HG03521 (cell line): Measurements from ENCODE around the gene MED31.
"Not testable (repeated sequence)": the region's sequence is repeated elsewhere in the genome, so short reads cannot be mapped to it uniquely, and the experiment has no call there.

Experiments used
- ATAC-seq: cut with Tn5 transposase; IDR thresholded peaks from one replicate; pipeline ENCODE4 v1.9.1; 2021; ENCODE audit warnings: mild to moderate bottlenecking, moderate library complexity; ENCODE audit not compliant: unreplicated experiment

The MED31 gene

DNA sequence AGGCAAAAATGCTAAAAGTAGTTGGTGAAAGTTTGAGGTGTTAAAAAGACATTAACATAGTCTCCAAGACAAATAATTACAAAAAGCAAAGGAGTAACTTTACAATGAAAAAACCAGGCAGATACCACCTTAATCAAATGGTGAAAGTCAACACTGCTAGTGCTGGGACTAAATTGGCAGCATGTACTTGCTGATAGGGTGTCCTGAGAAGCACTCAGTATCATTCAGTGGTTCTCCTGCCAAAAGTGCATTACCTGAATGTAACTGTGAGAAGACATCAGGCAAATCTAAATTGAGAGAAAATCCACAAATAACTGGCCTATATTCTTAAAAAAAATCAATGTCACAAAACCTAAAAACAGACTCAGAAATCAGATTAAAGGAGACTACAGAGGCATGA is 18.9 kb downstream of the MED31 start:
- no peak for ATAC-seq

DNA sequence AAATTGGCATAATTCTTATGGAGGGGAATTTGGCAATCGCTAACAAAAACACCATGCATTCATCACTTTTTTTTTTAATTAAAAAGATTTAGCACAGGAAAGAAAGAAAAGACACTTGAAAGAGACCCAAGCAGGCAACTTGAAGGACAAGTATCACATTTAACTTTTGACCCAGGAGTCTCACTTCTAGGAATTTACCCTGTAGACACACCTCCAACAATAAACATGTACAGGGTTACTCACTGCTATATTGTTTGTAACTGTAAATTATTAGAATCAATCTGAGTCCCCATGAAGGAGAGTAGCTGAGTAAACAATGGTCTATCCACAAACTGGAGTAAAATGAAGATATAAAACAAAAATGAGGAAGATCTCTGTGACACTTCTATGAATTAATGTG is 21.0 kb downstream of the MED31 start:
- no peak for ATAC-seq

DNA sequence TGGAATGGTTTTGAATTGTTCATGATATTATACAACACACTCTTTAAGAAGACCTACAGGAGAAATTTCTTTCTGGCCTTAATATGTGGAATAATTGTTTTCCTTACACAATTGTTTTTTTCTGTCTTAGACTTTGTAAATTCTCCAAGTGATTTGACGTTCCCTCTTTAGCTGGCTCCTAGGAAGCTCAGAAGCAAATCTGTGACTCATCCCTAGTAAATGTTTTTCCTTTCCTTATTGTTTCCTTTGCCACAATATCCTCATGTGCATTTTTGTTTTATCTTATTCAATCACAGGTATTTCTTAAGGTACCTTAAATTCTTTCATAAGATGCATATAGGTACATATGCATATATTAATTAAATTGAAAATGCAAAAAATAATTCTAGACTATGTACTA is 24.4 kb downstream of the MED31 start:
- no peak for ATAC-seq

GRCh38 chr17:6626616-6627015 is 24.8 kb downstream of the MED31 start:
- no peak for ATAC-seq

- no peak for ATAC-seq
Measured at GRCh38 chr17:6623941-6624340, 27.5 kb downstream of the MED31 start.

- no peak for ATAC-seq
Measured at GRCh38 chr17:6611231-6611630, 40.2 kb downstream of the MED31 start.

GRCh38 chr17:6610011-6610410 is 41.4 kb downstream of the MED31 start:
- no peak for ATAC-seq

DNA sequence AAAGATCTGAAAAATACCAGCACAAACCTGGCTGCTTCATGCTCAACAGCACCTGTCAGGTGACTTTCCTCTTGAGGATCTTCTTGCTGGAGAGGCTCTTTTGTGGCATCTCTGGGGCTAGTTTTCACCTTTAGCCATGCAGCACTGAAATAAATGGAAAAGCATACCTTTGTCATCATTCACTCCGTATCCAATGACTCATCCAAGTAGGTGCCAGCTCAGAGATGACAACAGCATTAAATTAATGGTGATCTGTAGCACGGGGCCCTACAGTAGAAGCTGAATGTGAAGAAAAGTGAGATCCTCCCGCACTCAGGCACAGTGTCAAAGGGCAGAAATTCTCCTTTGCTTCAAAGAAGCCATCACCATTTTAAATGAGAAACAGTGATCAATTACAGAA is 43.1 kb downstream of the MED31 start:
- no peak for ATAC-seq

- no peak for ATAC-seq
Measured at GRCh38 chr17:6605142-6605541, 46.3 kb downstream of the MED31 start.

DNA sequence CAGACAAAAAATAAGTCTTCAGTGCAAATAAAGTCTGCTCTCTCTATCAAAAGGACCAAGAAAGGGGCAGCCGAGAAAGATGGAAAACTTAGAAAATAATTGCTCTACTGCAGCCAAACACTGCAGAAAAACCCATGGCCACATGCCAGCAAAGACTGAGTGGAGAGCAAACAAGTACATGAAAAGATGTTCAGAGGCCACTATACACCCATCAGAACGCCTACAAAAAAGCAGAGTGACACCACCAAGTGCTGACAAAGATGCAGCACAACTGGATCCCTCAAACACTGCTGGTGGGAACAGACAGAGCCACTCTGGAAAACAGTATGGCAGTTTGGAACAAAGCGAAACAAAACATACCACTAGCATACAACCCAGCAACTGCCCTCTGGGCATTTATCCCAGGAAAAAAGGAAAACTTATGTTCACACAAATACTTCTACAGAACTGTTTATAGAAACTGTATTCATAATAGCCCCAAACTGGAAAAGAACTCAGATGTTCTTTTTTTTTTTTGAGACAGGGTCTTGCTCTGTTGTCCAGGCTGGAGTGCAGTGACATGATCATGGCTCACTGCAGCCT is 47.6 kb downstream of the MED31 start:
- ATAC-seq, result no peak

DNA sequence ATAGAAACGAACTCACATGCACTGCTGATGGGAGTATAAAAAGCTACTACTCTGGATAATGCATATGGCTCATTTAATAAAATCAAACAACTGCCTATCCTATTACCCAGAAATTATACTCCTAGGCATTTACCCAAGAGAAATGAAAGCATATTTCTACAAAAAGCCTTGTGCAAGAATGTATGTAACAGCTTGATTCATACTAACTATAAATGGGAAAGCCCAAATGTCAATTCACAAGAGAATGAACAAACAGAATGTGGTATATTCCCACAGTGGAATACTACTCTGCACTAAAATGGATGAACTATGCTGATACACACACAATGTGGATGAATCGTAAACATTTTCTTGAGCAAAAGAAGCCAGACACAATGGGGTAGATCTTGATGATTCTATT is 49.3 kb downstream of the MED31 start:
- no peak for ATAC-seq

- no peak for ATAC-seq
Measured at GRCh38 chr17:6599364-6599763, 52.0 kb downstream of the MED31 start.

- ATAC-seq, result no peak
Measured at GRCh38 chr17:6597727-6598126, 53.7 kb downstream of the MED31 start.

DNA sequence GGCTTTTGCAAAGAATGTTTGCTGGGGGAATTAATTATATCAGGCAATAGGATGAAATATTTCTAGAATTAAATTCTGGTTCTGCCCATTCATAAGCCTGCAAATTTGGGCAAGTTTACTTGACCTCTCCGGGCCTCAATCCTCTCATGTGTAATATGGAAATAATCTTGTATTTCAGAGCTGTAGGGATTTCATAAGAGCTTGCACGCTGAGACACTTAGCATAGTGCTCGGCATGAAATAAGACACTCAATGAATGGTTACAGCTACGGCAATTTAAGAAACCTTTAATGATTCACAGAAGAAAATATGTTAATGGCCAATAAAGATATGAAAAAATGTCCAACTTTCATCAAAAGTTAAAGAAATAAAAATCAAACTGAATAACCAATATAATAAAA is 54.5 kb downstream of the MED31 start:
- no peak for ATAC-seq

- no peak for ATAC-seq
Measured at GRCh38 chr17:6596511-6596910, 54.9 kb downstream of the MED31 start.

GRCh38 chr17:6596081-6596480 is 55.3 kb downstream of the MED31 start:
- ATAC-seq, result no peak

DNA sequence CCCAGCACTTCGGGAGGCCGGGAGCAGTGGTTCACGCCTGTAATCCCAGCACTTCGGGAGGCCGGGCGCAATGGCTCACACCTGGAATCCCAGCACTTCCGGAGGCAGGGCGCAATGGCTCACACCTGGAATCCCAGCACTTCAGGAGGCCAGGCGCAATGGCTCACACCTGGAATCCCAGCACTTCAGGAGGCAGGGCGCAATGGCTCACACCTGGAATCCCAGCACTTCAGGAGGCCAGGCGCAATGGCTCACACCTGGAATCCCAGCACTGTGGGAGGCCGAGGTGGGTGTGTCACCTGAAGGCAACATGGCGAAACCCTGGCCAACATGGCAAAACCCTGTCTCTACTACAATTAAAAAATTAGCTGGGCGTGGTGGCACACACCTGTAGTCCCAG is 58.0 kb downstream of the MED31 start:
- ATAC-seq, result not testable (repeated sequence)
